SK-N-SH treated with all-trans-retinoic acid at 6 μM for 48 hours (cell line): ENCODE data around the gene HOXB7.

ENCODE experiments used
- CREB5 ChIP-seq: fragments of 250-450 bp; sonication (Bioruptor Pico); IDR thresholded peaks from 2 replicates; pipeline ENCODE4 v1.5.1; 2020; ENCODE audit warnings: low read depth, mild to moderate bottlenecking, moderate library complexity
- GLIS3 ChIP-seq: fragments of 250-450 bp; sonication (Bioruptor Pico); IDR thresholded peaks from 2 replicates; pipeline ENCODE4 v1.5.0; 2020; ENCODE audit warnings: mild to moderate bottlenecking, moderate library complexity
- PATZ1 ChIP-seq: fragments of 250-450 bp; sonication (Bioruptor Pico); IDR thresholded peaks from 2 replicates; pipeline ENCODE4 v1.8.0; 2020; ENCODE audit warnings: mild to moderate bottlenecking, moderate library complexity, borderline replicate concordance
- PPARA ChIP-seq: fragments of 250-450 bp; sonication (Bioruptor Pico); IDR thresholded peaks from 2 replicates; pipeline ENCODE4 v1.5.0; 2020; ENCODE audit warnings: mild to moderate bottlenecking, borderline replicate concordance
- RARB ChIP-seq: fragments of 250-450 bp; sonication (Bioruptor Pico); IDR thresholded peaks from 2 replicates; pipeline ENCODE4 v1.8.0; 2021; ENCODE audit warnings: mild to moderate bottlenecking, moderate library complexity
- TOX ChIP-seq: fragments of 250-450 bp; sonication (Bioruptor Pico); IDR thresholded peaks from 2 replicates; pipeline ENCODE4 v1.8.0; 2021; ENCODE audit warnings: mild to moderate bottlenecking, moderate library complexity, borderline replicate concordance
- ZFP3 ChIP-seq: fragments of 250-450 bp; sonication (Bioruptor Pico); IDR thresholded peaks from 2 replicates; pipeline ENCODE4 v1.5.0; 2020; ENCODE audit warnings: mild to moderate bottlenecking, moderate library complexity
- ZFP30 ChIP-seq: fragments of 450-650 bp; formaldehyde crosslinking; IDR thresholded peaks from 2 replicates; pipeline ENCODE4 v1.5.0; 2022; ENCODE audit warnings: mild to moderate bottlenecking, moderate library complexity
- ZNF70 ChIP-seq: fragments of 450-650 bp; formaldehyde crosslinking; IDR thresholded peaks from 2 replicates; pipeline ENCODE4 v1.5.0; 2020; ENCODE audit warnings: mild to moderate bottlenecking, moderate library complexity
- TF ChIP-seq, protein P1 (sequence below): fragments of 250-450 bp; sonication (Bioruptor Pico); IDR thresholded peaks from 2 replicates; pipeline ENCODE4 v1.5.1; 2021; ENCODE audit warnings: mild to moderate bottlenecking, moderate library complexity

DNA sequence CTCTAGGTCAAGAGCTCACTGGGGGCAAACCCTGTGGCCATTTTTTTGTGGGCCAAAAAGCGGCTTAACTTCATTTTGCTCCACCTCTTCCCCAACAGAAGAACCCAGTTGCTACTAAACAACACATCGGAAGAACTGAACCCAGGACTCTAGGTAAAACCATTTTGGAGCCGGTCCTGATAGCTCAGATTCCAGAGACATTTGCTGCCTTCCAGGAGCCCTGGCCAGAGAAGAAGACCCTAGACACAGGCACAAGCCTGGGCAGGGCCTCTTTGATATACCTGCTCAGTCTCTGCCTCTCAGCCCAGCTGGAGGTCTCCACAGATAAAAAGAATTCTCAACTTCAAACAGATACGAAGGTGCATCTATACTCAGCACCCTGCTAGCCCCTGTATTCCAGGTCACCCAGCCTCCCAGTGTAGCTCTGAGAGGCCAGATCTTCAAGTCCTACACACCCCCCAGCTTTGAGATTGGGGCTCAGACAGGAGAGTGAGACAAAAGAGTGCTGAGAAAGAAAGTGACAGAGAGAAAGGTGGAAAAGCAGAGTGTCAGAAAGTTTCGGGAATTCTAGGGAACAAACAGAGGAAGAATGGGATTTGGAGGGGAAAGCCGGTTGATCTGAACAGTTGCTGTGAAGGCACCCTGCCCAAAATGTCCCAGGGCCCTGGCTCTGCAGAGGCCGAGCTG lies 21.9 kb upstream of the HOXB7 start:
- TF ChIP-seq GLIS3 (CRISPR knock-in tag) = no peak
- no peak for TF ChIP-seq TOX (CRISPR knock-in tag)
- TF ChIP-seq, protein P1, sequence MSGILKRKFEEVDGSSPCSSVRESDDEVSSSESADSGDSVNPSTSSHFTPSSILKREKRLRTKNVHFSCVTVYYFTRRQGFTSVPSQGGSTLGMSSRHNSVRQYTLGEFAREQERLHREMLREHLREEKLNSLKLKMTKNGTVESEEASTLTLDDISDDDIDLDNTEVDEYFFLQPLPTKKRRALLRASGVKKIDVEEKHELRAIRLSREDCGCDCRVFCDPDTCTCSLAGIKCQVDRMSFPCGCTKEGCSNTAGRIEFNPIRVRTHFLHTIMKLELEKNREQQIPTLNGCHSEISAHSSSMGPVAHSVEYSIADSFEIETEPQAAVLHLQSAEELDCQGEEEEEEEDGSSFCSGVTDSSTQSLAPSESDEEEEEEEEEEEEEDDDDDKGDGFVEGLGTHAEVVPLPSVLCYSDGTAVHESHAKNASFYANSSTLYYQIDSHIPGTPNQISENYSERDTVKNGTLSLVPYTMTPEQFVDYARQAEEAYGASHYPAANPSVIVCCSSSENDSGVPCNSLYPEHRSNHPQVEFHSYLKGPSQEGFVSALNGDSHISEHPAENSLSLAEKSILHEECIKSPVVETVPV (CRISPR knock-in tag) = no peak
- TF ChIP-seq ZFP3 (CRISPR knock-in tag) = no peak
- TF ChIP-seq ZFP30 (CRISPR knock-in tag) = no peak
- no peak for TF ChIP-seq RARB (CRISPR knock-in tag)
- no peak for TF ChIP-seq PPARA (CRISPR knock-in tag)
- no peak for TF ChIP-seq ZNF70 (CRISPR knock-in tag)
- no peak for TF ChIP-seq PATZ1 (CRISPR knock-in tag)
- no peak for TF ChIP-seq CREB5 (CRISPR knock-in tag)
